ENCODE results near the gene MYO9B. TPM values are rescaled to one million over a fixed set of nuclear protein-coding genes. Genes with fewer than 3 reads are reported as not detected.

The MYO9B gene
- total RNA-seq, 3 donors from 2014 or later: 82.6 to 104 (median 91.4) TPM

GRCh38 chr19:17074634-17075034, 943 bp upstream of the MYO9B start:
- no peaks in the 10 kb centered on the region for H3K9me3 Mint-ChIP-seq
- peaks cover 16% of the 10 kb centered on the region for H3K36me3 Mint-ChIP-seq (ENCODE audit: insufficient read depth)
- no peaks in the 10 kb centered on the region for H3K27me3 Mint-ChIP-seq (ENCODE audit: low read depth)
- DNase-seq (no peak), ATAC-seq (no peak)
- peaks cover 57% of the 10 kb centered on the region for H3K4me1 Mint-ChIP-seq (ENCODE audit: low read depth)
- H3K4me3 Mint-ChIP-seq: peak overlapping the region; percentile 98

GRCh38 chr19:17075864-17076542, 426 bp downstream of the MYO9B start:
- Mint-ChIP-seq H3K4me1 (ENCODE audit: low read depth) (peaks cover 64% of the 10 kb centered on the region), H3K36me3 (ENCODE audit: insufficient read depth) (peaks cover 8% of the 10 kb centered on the region), H3K27me3 (ENCODE audit: low read depth) (no peaks in the 10 kb centered on the region), H3K4me3 (peak overlapping the region; percentile 95), H3K9me3 (no peaks in the 10 kb centered on the region)
- peak; percentile 35 for DNase-seq
- ATAC-seq: peak; percentile 3 to 4

- Mint-ChIP-seq H3K4me1 (ENCODE audit: low read depth) (peaks cover 66% of the 10 kb centered on the region), H3K36me3 (ENCODE audit: insufficient read depth) (peaks cover 5% of the 10 kb centered on the region), H3K27me3 (ENCODE audit: low read depth) (no peaks in the 10 kb centered on the region), H3K9me3 (no peaks in the 10 kb centered on the region), H3K4me3 (peak overlapping the region; percentile 95)
- no peak for ATAC-seq
- DNase-seq: no peak
Measured at GRCh38 chr19:17076543-17076991, 990 bp downstream of the MYO9B start.

- H3K4me3 Mint-ChIP-seq: peak overlapping the region; percentile 95
- no peaks in the 10 kb centered on the region for H3K27me3 Mint-ChIP-seq (ENCODE audit: low read depth)
- DNase-seq (no peak), ATAC-seq (no peak)
- H3K36me3 Mint-ChIP-seq (ENCODE audit: insufficient read depth): peaks cover 8% of the 10 kb centered on the region
- peaks cover 75% of the 10 kb centered on the region for H3K4me1 Mint-ChIP-seq (ENCODE audit: low read depth)
- no peaks in the 10 kb centered on the region for H3K9me3 Mint-ChIP-seq
Measured at GRCh38 chr19:17077447-17078028, 2.0 kb downstream of the MYO9B start.

- H3K9me3 Mint-ChIP-seq: no peaks in the 10 kb centered on the region
- peak overlapping the region; percentile 95 for H3K4me3 Mint-ChIP-seq
- H3K36me3 Mint-ChIP-seq (ENCODE audit: insufficient read depth): peaks cover 8% of the 10 kb centered on the region
- H3K4me1 Mint-ChIP-seq (ENCODE audit: low read depth): peaks cover 76% of the 10 kb centered on the region
- H3K27me3 Mint-ChIP-seq (ENCODE audit: low read depth): no peaks in the 10 kb centered on the region
- ATAC-seq (no peak), DNase-seq (no peak)
Measured at GRCh38 chr19:17078036-17078919, 2.7 kb downstream of the MYO9B start.

- H3K27me3 Mint-ChIP-seq (ENCODE audit: low read depth): no peaks in the 10 kb centered on the region
- peaks cover 70% of the 10 kb centered on the region for H3K4me1 Mint-ChIP-seq (ENCODE audit: low read depth)
- peaks cover 8% of the 10 kb centered on the region for H3K36me3 Mint-ChIP-seq (ENCODE audit: insufficient read depth)
- H3K9me3 Mint-ChIP-seq: no peaks in the 10 kb centered on the region
- DNase-seq (no peak), ATAC-seq (no peak)
- H3K4me3 Mint-ChIP-seq: peak overlapping the region; percentile 79
Measured at GRCh38 chr19:17078920-17079709, 3.5 kb downstream of the MYO9B start.

GRCh38 chr19:17079710-17080439, 4.3 kb downstream of the MYO9B start:
- DNase-seq (peak; percentile 61), ATAC-seq (peak; percentile 75 to 76)
- Mint-ChIP-seq H3K4me3 (peak overlapping the region; percentile 79), H3K27me3 (ENCODE audit: low read depth) (no peaks in the 10 kb centered on the region), H3K36me3 (ENCODE audit: insufficient read depth) (peaks cover 8% of the 10 kb centered on the region), H3K4me1 (ENCODE audit: low read depth) (peaks cover 63% of the 10 kb centered on the region), H3K9me3 (no peaks in the 10 kb centered on the region)

GRCh38 chr19:17080440-17080801, 4.8 kb downstream of the MYO9B start:
- H3K36me3 Mint-ChIP-seq (ENCODE audit: insufficient read depth): peaks cover 8% of the 10 kb centered on the region

GRCh38 chr19:17081672-17082630, 6.4 kb downstream of the MYO9B start:
- Mint-ChIP-seq H3K36me3 (ENCODE audit: insufficient read depth) (peaks cover 10% of the 10 kb centered on the region), H3K4me3 (no peak overlapping the region), H3K27me3 (ENCODE audit: low read depth) (no peaks in the 10 kb centered on the region), H3K4me1 (ENCODE audit: low read depth) (peaks cover 61% of the 10 kb centered on the region), H3K9me3 (no peaks in the 10 kb centered on the region)
- ATAC-seq (no peak), DNase-seq (no peak)

More at GRCh38 chr19:17080440-17080801, 4.8 kb downstream of the MYO9B start:
- no peaks in the 10 kb centered on the region for H3K9me3 Mint-ChIP-seq
- no peaks in the 10 kb centered on the region for H3K27me3 Mint-ChIP-seq (ENCODE audit: low read depth)
- H3K4me1 Mint-ChIP-seq (ENCODE audit: low read depth): peaks cover 67% of the 10 kb centered on the region
- ATAC-seq (no peak), DNase-seq (no peak)
- peak overlapping the region; percentile 79 for H3K4me3 Mint-ChIP-seq

- no peak overlapping the region for H3K4me3 Mint-ChIP-seq
- peaks cover 7% of the 10 kb centered on the region for H3K36me3 Mint-ChIP-seq (ENCODE audit: insufficient read depth)
- H3K27me3 Mint-ChIP-seq (ENCODE audit: low read depth): no peaks in the 10 kb centered on the region
- DNase-seq (no peak), ATAC-seq (no peak)
- peaks cover 52% of the 10 kb centered on the region for H3K4me1 Mint-ChIP-seq (ENCODE audit: low read depth)
- H3K9me3 Mint-ChIP-seq: no peaks in the 10 kb centered on the region
Measured at GRCh38 chr19:17086120-17086519, 10.5 kb downstream of the MYO9B start.

GRCh38 chr19:17086834-17087233, 11.3 kb downstream of the MYO9B start:
- Mint-ChIP-seq H3K4me3 (no peak overlapping the region), H3K4me1 (ENCODE audit: low read depth) (peaks cover 51% of the 10 kb centered on the region), H3K9me3 (no peaks in the 10 kb centered on the region), H3K36me3 (ENCODE audit: insufficient read depth) (peaks cover 7% of the 10 kb centered on the region), H3K27me3 (ENCODE audit: low read depth) (no peaks in the 10 kb centered on the region)
- ATAC-seq: no peak
- no peak for DNase-seq

GRCh38 chr19:17088552-17088951, 13.0 kb downstream of the MYO9B start:
- DNase-seq (no peak), ATAC-seq (no peak)
- H3K27me3 Mint-ChIP-seq (ENCODE audit: low read depth): no peaks in the 10 kb centered on the region
- no peak overlapping the region for H3K4me3 Mint-ChIP-seq
- no peaks in the 10 kb centered on the region for H3K9me3 Mint-ChIP-seq
- H3K4me1 Mint-ChIP-seq (ENCODE audit: low read depth): peaks cover 46% of the 10 kb centered on the region
- peaks cover 4% of the 10 kb centered on the region for H3K36me3 Mint-ChIP-seq (ENCODE audit: insufficient read depth)

Measured in activated T-cell treated with anti-CD3 and anti-CD28 coated beads, Interleukin-2, amount 50 U/mL, for 4 hours (primary cell).